Measurements from ENCODE around the gene DRC3.

GRCh38 chr17:18031955-18032354, 59.3 kb downstream of the DRC3 start:
- TF ChIP-seq, protein P1, sequence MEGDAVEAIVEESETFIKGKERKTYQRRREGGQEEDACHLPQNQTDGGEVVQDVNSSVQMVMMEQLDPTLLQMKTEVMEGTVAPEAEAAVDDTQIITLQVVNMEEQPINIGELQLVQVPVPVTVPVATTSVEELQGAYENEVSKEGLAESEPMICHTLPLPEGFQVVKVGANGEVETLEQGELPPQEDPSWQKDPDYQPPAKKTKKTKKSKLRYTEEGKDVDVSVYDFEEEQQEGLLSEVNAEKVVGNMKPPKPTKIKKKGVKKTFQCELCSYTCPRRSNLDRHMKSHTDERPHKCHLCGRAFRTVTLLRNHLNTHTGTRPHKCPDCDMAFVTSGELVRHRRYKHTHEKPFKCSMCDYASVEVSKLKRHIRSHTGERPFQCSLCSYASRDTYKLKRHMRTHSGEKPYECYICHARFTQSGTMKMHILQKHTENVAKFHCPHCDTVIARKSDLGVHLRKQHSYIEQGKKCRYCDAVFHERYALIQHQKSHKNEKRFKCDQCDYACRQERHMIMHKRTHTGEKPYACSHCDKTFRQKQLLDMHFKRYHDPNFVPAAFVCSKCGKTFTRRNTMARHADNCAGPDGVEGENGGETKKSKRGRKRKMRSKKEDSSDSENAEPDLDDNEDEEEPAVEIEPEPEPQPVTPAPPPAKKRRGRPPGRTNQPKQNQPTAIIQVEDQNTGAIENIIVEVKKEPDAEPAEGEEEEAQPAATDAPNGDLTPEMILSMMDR (IDR thresholded peaks at IDR 0.05; ENCODE audit: low read depth, low read length, missing input control) = no peak
- TF ChIP-seq HNF4A (conservative IDR thresholded peaks at IDR 0.05) (no peak), YY1 (IDR thresholded peaks at IDR 0.05) (no peak), TAF1 (conservative IDR thresholded peaks at IDR 0.05) (no peak), RXRA (IDR thresholded peaks at IDR 0.05) (no peak), JUND (IDR thresholded peaks at IDR 0.05) (no peak), GABPA (IDR thresholded peaks at IDR 0.05 in 1 of 2, conservative IDR thresholded peaks at IDR 0.05 in 1 of 2) (no peak), SP1 (IDR thresholded peaks at IDR 0.05) (no peak), FOXA1 (IDR thresholded peaks at IDR 0.05) (no peak), ATF3 (IDR thresholded peaks at IDR 0.05) (no peak)
- TF ChIP-seq, protein P2, sequence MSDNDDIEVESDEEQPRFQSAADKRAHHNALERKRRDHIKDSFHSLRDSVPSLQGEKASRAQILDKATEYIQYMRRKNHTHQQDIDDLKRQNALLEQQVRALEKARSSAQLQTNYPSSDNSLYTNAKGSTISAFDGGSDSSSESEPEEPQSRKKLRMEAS (IDR thresholded peaks at IDR 0.05) = no peak
- TF ChIP-seq, protein P3, sequence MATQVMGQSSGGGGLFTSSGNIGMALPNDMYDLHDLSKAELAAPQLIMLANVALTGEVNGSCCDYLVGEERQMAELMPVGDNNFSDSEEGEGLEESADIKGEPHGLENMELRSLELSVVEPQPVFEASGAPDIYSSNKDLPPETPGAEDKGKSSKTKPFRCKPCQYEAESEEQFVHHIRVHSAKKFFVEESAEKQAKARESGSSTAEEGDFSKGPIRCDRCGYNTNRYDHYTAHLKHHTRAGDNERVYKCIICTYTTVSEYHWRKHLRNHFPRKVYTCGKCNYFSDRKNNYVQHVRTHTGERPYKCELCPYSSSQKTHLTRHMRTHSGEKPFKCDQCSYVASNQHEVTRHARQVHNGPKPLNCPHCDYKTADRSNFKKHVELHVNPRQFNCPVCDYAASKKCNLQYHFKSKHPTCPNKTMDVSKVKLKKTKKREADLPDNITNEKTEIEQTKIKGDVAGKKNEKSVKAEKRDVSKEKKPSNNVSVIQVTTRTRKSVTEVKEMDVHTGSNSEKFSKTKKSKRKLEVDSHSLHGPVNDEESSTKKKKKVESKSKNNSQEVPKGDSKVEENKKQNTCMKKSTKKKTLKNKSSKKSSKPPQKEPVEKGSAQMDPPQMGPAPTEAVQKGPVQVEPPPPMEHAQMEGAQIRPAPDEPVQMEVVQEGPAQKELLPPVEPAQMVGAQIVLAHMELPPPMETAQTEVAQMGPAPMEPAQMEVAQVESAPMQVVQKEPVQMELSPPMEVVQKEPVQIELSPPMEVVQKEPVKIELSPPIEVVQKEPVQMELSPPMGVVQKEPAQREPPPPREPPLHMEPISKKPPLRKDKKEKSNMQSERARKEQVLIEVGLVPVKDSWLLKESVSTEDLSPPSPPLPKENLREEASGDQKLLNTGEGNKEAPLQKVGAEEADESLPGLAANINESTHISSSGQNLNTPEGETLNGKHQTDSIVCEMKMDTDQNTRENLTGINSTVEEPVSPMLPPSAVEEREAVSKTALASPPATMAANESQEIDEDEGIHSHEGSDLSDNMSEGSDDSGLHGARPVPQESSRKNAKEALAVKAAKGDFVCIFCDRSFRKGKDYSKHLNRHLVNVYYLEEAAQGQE (IDR thresholded peaks at IDR 0.05) = no peak
